Thoracic aorta (tissue), 2 donors: ENCODE measurements around the gene KCNN3. TPM values are rescaled to one million over a fixed set of nuclear protein-coding genes. Genes with fewer than 3 reads are reported as not detected.

Experiments used
- ATAC-seq: fragments of 150-250 bp; one replicate; pipeline ENCODE4 v1.8.0; 2017; ENCODE audit warnings: low read depth; ENCODE audit not compliant: insufficient number of reproducible peaks, low FRiP score
- DNase-seq: peaks from one replicate; pipeline ENCODE4 v3.0.0-alpha.2; 2020; ENCODE audit warnings: low spot score
- H3K27ac ChIP-seq, 2 donors: fragments of 200-600 bp; sonication (generic); 1 replicate in 1 of 2; 2 replicates in 1 of 2; pipeline ENCODE4 v1.5.1; 2016; ENCODE audit warnings: mild to moderate bottlenecking in 2 of 2, moderate library complexity in 2 of 2
- H3K27me3 ChIP-seq: fragments of 200-600 bp; sonication (generic); replicated peaks from 2 replicates; pipeline ENCODE4 v1.6.0; 2016; ENCODE audit warnings: mild to moderate bottlenecking; ENCODE audit not compliant: insufficient read depth
- H3K36me3 ChIP-seq: fragments of 200-600 bp; sonication (generic); one replicate; pipeline ENCODE4 v1.5.1; 2016
- H3K4me1 ChIP-seq, 2 donors: fragments of 200-600 bp; sonication (generic); 1 replicate in 1 of 2; 2 replicates in 1 of 2; pipeline versions ENCODE4 v1.5.1 to v1.6.0; 2016; ENCODE audit warnings: low read depth in 2 of 2, mild to moderate bottlenecking in 1 of 2; ENCODE audit not compliant: control insufficient read depth in 1 of 2
- H3K4me3 ChIP-seq: fragments of 200-600 bp; sonication (generic); 2 replicates; pipeline ENCODE4 v1.5.1; 2016; ENCODE audit warnings: mild to moderate bottlenecking
- H3K9me3 ChIP-seq: fragments of 200-600 bp; sonication (generic); 2 replicates; pipeline ENCODE4 v1.5.1; 2016
- total RNA-seq, 2 donors: library from RNA; depleted of rRNA; stranded (reverse); fragments of >200 nt; gene quantifications; one replicate each; pipeline versions ENCODE4 v1.1.0 to v1.2.3, GENCODE V29; 2016
- TF ChIP-seq, protein P1 (sequence below): fragments of 200-600 bp; sonication (generic); IDR thresholded peaks from one replicate; pipeline ENCODE4 v1.5.1; 2019; ENCODE audit warnings: antibody characterized with exemption

KCNN3 gene
- total RNA-seq, 2 donors from 2014 or later, result 0.95 to 1.8 TPM

DNA sequence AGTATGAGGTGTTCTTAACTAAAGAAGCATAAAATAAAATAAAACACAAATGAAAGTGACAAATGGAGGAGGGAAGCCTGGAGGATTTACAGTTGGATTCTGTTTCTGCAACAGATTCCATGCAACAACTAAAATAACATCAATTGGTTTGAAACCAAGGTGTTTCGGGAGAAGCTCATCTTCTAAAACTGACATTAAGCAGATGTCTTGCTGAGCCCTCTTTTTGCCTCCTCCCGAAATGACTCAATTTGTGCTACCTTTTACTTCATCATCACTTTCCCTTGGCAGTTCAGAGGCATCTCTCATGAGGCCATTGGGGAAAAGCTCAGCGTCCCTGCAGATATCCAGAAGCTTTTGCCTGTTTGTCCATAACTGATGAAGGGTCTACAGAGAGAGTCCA, 140.5 kb downstream of the KCNN3 start:
- no peaks in the 10 kb centered on the region for H3K36me3 ChIP-seq
- TF ChIP-seq, protein P1, sequence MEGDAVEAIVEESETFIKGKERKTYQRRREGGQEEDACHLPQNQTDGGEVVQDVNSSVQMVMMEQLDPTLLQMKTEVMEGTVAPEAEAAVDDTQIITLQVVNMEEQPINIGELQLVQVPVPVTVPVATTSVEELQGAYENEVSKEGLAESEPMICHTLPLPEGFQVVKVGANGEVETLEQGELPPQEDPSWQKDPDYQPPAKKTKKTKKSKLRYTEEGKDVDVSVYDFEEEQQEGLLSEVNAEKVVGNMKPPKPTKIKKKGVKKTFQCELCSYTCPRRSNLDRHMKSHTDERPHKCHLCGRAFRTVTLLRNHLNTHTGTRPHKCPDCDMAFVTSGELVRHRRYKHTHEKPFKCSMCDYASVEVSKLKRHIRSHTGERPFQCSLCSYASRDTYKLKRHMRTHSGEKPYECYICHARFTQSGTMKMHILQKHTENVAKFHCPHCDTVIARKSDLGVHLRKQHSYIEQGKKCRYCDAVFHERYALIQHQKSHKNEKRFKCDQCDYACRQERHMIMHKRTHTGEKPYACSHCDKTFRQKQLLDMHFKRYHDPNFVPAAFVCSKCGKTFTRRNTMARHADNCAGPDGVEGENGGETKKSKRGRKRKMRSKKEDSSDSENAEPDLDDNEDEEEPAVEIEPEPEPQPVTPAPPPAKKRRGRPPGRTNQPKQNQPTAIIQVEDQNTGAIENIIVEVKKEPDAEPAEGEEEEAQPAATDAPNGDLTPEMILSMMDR, result no peak
- H3K4me1 ChIP-seq, result peaks cover 0 to 7% of the 10 kb centered on the region in 2 donors
- H3K27ac ChIP-seq, result no peak overlapping the region
- DNase-seq, result no peak
- H3K4me3 ChIP-seq, result no peak overlapping the region
- no peak for ATAC-seq
- H3K27me3 ChIP-seq, result no peaks in the 10 kb centered on the region
- H3K9me3 ChIP-seq, result no peaks in the 10 kb centered on the region

DNA sequence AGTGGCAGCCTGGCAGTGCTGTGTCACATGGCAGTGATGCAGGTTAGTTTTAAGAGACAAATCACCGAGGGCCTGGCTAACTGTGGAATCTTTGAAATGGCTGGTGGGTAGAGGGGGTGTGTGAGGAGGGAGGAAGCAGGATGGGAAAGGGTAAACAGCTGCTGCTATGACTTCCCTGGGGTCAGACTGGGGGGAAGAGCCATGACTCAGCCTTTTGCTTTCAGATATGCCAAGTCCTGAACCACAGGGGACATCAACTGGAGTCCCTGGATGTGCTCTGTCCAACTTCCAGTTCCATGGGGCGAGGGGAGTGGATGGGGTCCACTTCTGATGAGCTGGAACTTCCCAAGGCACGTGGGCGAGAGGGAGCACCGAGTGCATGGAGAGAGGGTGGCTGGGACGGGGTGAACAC, 141.0 kb downstream of the KCNN3 start:
- no peak overlapping the region for H3K27ac ChIP-seq
- no peak overlapping the region for H3K4me3 ChIP-seq
- DNase-seq, result no peak
- no peaks in the 10 kb centered on the region for H3K36me3 ChIP-seq
- peaks cover 0 to 7% of the 10 kb centered on the region in 2 donors for H3K4me1 ChIP-seq
- H3K9me3 ChIP-seq, result no peaks in the 10 kb centered on the region
- no peaks in the 10 kb centered on the region for H3K27me3 ChIP-seq
- TF ChIP-seq, protein P1, result no peak
- ATAC-seq, result no peak

DNA sequence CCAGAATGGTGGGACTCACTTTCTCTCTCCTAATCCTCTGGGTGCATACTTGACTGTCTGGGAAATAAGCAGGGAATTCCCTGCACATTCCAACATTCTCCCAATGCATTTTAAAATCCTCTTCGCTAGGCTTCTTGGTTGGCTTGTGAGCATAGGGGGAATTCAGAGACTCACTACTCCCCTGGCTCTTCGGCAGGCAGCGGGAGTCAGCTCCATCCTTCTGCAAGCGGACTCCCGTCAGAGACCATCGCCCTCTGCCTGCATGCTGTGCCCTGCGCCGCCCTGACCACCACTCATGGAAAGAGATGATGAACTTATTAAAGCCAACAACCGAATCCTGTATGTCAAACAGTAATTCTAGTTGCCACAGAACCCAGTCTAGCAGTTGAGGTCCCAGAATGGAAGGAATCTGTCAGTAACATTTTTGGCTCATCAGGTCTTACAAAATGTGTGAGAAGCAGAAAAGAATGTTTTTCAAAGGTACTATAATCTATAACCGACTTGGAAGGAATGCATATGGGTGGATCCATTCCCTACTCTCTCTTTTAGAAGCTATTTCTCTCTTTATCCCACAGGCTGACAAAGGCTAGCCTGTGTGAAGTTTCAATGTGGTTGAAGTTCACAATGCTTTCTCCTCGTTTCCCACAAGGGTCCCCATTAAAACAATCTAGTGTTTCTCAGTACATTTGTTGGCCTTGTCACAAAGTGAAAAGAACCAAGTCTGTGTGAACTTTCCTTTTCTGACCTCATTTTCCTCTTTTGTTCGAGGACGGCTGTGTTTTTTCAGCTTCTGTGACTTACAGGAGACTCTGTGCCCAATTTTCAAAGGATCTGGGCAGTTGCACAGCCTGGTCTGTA, 143.0 kb downstream of the KCNN3 start:
- TF ChIP-seq, protein P1, result no peak
- ATAC-seq (no peak), DNase-seq (no peak)
- H3K36me3 ChIP-seq, result no peaks in the 10 kb centered on the region
- peak overlapping the region; percentile 34 for H3K4me3 ChIP-seq
- no peak overlapping the region for H3K27ac ChIP-seq
- no peaks in the 10 kb centered on the region for H3K9me3 ChIP-seq
- no peaks in the 10 kb centered on the region for H3K27me3 ChIP-seq
- H3K4me1 ChIP-seq, result peaks cover 0 to 7% of the 10 kb centered on the region in 2 donors

DNA sequence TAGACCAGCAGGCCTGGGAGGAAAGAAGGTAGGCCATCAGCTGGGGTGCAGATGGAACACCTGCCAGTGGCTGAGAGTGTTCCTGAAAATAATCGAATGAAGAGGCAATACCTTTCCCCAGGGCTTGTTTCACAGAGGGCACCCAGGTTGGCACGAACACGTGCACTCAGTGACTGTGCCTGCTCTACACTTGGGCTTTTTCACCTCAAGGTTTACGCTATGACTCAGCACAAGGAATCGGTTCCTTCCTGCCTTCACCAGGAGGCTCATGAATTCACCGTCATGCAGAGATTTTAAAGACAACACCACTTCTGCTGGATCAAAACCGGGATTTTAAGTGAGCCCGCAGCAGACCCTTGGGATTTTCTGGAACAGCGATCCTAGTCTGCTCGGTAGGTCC, 143.6 kb downstream of the KCNN3 start:
- Histone ChIP-seq H3K4me3 (peak overlapping the region; percentile 34), H3K4me1 (peaks cover 0 to 7% of the 10 kb centered on the region in 2 donors), H3K36me3 (no peaks in the 10 kb centered on the region), H3K27ac (no peak overlapping the region), H3K27me3 (no peaks in the 10 kb centered on the region), H3K9me3 (no peaks in the 10 kb centered on the region)
- TF ChIP-seq, protein P1, result no peak
- no peak for ATAC-seq
- no peak for DNase-seq

DNA sequence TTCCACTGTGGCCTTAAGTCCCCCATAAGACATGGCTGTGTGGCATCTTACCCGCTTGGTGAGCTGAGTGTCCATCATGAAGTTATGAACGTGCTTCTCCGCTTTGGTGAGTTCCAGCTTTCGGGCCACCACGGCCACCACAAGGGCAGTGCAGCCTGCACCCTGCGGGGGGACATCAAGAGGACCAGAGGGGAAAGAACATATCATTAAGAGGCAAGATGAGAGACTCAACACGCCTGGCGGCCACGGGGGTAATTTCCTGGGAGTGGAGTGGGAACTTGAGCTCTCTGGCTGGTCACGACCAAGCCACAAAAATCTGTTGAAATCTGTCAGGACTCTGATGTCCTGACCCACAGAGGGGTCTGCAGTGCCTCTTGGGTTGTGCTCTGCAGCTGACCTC, 144.2 kb downstream of the KCNN3 start:
- H3K4me1 ChIP-seq, result peaks cover 0 to 6% of the 10 kb centered on the region in 2 donors
- DNase-seq (no peak), ATAC-seq (peak; percentile 36)
- H3K9me3 ChIP-seq, result no peaks in the 10 kb centered on the region
- TF ChIP-seq, protein P1, result no peak
- no peak overlapping the region for H3K4me3 ChIP-seq
- H3K27ac ChIP-seq, result no peak overlapping the region
- H3K27me3 ChIP-seq, result no peaks in the 10 kb centered on the region
- no peaks in the 10 kb centered on the region for H3K36me3 ChIP-seq
